GM21367 (cell line): ENCODE results near the gene CTNND1.
A peak's percentile ranks its signal among the peaks of the same experiment; 100 is the strongest.
"Not testable (repeated sequence)": the region's sequence is repeated elsewhere in the genome, so short reads cannot be mapped to it uniquely, and the experiment has no call there.

Experiments
- ATAC-seq: cut with Tn5 transposase; IDR thresholded peaks from one replicate; pipeline ENCODE4 v1.9.1; 2021; ENCODE audit not compliant: unreplicated experiment

Gene CTNND1, protein sequence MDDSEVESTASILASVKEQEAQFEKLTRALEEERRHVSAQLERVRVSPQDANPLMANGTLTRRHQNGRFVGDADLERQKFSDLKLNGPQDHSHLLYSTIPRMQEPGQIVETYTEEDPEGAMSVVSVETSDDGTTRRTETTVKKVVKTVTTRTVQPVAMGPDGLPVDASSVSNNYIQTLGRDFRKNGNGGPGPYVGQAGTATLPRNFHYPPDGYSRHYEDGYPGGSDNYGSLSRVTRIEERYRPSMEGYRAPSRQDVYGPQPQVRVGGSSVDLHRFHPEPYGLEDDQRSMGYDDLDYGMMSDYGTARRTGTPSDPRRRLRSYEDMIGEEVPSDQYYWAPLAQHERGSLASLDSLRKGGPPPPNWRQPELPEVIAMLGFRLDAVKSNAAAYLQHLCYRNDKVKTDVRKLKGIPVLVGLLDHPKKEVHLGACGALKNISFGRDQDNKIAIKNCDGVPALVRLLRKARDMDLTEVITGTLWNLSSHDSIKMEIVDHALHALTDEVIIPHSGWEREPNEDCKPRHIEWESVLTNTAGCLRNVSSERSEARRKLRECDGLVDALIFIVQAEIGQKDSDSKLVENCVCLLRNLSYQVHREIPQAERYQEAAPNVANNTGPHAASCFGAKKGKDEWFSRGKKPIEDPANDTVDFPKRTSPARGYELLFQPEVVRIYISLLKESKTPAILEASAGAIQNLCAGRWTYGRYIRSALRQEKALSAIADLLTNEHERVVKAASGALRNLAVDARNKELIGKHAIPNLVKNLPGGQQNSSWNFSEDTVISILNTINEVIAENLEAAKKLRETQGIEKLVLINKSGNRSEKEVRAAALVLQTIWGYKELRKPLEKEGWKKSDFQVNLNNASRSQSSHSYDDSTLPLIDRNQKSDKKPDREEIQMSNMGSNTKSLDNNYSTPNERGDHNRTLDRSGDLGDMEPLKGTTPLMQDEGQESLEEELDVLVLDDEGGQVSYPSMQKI

DNA sequence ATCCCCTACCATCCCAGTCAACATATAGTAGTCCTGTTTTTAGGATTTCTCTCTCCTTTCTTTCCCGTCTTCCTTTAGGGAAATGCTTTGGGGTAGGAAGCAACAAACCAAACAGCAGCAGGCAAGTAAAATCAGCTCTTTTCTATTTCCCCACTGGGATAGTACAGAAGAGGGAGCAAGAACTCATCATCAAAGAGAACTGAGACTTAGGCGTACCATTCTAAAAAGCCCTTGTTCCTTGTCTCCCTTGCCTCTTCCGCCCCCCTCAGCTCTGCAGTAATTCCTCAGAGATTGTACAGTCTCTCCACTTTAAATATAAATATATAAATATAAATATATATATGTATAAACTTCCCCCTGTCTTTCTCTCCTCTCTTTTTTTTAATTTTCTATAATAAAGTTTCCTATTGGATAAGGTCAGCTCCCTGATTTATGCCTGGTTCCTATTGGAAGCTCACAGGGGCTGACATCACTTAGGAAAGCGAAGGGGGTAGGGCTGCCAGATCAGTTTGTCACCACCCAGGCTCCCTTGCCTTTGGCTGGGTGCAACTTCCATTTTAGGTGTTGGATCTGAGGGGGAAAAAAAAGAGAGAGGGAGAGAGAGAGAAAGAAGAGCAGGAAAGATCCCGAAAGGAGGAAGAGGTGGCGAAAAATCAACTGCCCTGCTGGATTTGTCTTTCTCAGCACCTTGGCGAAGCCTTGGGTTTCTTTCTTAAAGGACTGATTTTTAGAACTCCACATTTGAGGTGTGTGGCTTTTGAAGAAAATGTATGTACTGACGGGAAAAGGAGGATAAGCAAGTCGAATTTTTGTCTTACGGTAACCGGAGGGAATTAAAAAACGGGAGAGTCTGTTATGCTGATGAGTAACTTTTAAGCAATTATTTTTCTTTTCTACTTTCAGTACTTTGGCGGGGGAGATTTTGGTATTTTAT, at the start of gene CTNND1:
TSS of gene CTNND1 (plus strand) at position 502 of the 934 bp plus-strand sequence. CDS start 29,677 bp downstream, outside the sequence.
- ATAC-seq, result peak; percentile 90

DNA sequence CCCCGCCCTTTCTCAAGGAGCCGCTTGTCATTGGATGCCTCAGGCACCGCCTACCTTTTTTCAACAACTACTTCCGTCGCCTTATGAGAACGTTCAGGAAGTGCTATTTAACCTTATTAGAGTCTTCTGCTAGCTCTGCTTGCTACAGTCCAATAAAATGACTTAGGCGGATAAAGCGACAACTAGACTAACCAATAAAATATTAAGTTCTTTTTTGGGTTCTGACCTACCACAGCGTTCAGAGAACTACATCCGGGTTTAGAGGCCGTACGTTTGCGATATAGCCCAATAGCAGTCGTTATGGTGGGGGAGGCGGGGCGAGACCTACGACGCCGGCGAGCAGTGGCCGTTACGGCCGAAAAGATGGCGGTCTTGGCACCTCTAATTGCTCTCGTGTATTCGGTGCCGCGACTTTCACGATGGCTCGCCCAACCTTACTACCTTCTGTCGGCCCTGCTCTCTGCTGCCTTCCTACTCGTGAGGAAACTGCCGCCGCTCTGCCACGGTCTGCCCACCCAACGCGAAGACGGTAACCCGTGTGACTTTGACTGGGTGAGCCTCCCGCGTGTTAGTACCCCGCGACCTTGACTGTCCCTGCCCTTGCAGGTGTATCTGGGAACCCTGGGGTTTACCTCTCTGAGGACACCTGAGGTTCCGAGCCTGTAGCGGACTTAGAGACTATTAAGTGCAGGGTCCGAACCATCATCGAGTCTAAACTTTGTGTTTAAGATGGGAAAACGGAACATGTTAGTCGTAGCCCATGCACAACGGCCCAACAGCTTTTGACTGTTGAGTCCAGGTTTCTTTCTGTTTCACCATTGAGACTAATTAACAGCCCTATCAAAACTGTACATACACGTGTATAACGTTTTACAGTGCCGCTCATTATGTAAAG, 49.1 kb upstream of the CTNND1 start, which contains the start of gene TMX2:
TSS of gene TMX2 (plus strand) at position 338 of the 895 bp plus-strand sequence. CDS start at position 364, 26 bp downstream.
- ATAC-seq, result peak; percentile 92

DNA sequence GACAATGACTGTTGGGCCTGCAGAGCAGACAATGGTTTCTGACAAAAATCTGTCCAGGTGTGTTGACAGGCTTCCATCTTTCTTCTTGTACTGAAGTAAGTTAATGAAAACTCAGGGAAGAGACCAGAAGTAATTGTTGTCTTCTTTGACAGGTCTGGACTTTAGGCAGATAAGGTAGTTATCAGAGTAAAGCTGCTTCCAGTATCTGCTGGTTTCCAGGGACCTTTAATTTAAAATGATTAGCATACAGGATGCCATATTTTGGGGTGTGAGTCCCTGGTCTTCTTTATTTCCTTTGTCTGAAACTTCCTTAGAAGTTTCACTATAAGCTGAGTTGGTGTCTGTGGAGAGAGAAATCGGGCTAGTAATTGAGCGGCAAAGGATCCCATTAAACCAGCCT, 47.8 kb upstream of the CTNND1 start:
- no peak for ATAC-seq

DNA sequence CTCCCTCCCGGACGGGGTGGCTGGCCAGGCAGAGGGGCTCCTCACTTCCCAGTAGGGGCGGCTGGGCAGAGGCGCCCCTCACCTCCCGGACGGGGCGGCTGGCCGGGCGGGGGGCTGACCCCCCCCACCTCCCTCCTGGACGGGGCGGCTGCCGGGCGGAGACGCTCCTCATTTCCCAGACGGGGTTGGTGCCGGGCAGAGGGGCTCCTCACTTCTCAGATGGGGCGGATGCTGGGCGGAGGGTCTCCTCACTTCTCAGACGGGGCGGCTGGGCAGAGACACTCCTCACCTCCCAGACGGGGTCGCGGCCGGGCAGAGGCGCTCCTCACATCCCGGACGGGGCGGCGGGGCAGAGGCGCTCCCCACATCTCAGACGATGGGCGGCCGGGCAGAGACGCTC, 44.9 kb upstream of the CTNND1 start:
- not testable (repeated sequence) for ATAC-seq

DNA sequence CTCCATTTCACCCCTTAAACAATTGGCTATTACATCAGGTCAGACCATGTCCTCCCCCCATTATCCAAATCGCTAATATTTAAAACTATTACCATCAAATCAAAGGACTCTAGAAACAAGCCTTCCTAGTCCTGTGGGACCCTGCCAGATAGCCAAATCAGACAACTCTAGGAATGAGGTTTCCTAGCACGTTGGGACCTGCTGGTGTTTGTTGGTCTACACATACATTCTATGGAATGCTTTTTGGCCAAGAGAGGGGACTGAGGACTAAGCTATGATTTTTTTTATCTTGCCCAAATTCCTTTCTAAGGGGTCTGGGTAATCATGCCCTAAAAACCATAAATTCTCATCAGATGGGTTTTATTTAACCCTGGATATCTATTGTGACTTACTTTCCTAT, 34.4 kb upstream of the CTNND1 start:
- ATAC-seq, result no peak

DNA sequence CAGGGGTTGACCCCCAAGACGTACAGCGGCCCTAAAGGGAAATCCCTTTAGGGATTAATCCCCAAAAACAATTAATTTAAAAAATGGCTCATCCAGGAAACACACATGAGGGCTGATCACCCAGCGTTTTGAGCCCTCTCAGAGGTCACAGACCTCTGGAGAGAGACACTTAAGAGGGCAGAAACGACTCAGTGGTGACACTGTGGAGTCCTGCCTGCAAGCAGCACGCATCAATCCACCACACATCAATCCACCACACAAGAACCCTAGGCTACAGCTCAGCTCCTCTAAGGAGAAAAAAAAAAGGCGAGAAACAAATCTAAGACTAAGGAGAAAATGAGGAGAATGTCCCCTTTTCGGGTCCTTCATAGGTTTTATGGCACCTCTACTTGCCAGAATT, 32.8 kb upstream of the CTNND1 start:
- ATAC-seq, result no peak

DNA sequence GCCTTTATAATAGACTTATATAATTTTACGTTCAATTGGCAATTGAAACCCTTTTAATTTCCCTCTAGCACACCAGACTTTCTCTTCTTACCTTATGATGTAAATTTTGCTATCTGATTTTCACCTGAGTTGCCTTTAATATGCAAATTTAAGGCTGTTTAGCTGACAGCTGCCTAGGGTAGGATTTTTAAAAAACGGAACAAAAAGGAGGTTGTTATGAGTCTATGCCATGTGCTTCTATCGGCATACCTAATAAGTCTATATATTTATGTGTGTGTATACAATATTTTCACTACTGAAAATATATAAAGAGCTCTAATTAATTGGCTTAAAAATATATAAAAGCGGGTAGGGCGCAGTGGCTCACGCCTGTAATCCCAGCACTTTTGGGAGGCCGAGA, 32.1 kb upstream of the CTNND1 start:
- no peak for ATAC-seq

DNA sequence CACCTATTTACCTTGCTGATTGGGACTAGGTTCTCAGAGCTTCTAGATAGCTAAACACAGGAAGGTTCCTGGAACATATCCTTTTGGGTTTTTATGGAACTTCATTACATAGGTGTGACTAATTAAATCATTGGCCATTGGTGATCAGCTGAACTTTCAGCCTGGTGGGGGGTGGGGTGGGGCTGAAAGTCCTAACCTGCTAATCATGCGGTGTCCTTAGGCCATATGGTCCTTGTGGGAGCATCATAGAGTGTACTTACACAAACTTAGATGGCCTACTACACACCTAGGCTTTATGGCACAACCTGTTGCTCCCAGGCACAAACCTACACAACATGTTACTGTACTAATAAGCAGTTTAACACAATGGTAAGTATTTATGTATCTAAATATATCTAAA, 28.9 kb upstream of the CTNND1 start:
- ATAC-seq, result no peak

DNA sequence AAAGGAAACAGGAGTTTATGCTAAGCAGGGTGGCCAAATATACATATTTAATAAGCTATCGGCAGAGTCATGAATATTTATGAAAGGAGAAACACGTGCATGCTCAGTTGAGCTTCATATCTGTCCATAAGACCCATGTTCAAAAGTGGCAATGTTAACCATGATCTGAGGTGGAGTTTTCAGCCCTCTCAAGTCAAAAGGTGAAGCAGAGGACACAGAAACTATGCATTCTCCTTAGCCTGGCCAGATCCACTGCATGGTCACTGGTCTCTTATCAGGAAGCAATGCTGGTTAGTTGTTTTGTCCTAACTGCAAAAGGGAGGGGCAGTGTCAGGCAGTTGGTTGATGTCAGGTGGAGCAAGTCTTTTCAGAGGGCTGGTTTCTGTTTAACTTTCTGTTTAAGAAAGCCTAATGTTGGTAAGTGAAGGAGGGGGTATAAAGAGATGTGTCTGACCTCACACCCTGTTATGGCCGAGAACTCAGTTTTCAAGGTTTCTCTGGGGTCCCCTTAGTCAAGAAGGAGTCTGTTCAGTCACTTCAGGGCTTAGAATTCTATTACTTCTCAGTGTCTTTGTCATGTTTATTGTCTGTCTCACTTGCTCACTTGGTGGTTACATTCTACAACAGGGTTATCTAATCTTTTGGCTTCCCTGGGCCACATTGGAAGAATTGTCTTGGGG, 25.8 kb upstream of the CTNND1 start:
- no peak for ATAC-seq

DNA sequence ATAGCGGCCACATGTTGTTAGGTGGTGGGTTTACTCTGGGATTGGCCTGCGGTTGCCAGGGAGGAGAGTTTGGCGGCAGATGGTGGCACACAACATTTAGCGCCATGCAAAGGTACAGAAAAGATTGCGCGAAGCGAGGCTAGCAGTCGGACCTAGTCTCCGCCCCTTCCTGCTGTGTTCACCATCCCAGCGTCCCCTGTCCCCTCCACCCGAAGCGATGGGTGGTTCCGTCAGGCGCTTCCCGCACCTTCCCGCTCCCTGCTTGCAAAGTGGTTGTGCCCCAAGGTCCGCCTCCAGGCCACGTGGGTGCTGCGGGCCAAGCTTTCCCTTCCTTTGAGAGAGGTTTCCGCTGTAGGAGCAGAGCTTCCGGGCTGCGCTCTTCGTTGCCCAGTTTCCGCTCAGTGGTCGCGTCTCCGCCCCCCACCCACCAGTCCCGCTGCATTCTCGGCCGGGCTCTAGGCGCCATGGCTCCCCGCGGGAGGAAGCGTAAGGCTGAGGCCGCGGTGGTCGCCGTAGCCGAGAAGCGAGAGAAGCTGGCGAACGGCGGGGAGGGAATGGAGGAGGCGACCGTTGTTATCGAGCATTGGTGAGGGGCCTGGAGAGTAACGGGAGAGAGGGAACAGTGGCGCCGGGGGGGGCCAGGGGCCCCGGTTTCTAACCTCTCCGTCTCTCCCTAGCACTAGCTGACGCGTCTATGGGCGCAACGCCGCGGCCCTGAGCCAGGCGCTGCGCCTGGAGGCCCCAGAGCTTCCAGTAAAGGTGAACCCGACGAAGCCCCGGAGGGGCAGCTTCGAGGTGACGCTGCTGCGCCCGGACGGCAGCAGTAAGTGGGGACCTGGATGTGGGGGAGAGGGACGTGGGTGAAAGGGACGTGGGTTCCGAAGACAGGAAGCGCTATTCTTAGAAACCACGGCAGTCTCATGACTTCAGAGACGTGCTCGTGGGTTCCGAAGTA, 20.2 kb upstream of the CTNND1 start, which contains the start of gene SELENOH:
TSS of gene SELENOH (plus strand) at position 360 of the 955 bp plus-strand sequence. CDS start at position 465, 105 bp downstream.
- peak; percentile 87 for ATAC-seq

DNA sequence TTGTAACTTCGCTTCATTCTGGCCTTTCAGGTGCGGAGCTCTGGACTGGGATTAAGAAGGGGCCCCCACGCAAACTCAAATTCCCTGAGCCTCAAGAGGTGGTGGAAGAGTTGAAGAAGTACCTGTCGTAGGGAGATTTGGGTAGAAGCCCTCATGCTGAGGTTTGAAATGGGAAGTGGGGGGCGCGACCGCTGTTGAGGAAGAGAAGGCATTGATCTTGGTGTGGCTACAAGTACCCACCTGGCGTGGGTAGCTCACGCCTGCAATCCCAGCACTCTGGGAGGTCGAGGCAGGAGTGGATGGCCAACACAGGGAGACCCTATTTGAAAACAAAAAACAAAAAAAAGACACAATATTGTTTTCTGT, 19.5 kb upstream of the CTNND1 start:
- ATAC-seq, result no peak

DNA sequence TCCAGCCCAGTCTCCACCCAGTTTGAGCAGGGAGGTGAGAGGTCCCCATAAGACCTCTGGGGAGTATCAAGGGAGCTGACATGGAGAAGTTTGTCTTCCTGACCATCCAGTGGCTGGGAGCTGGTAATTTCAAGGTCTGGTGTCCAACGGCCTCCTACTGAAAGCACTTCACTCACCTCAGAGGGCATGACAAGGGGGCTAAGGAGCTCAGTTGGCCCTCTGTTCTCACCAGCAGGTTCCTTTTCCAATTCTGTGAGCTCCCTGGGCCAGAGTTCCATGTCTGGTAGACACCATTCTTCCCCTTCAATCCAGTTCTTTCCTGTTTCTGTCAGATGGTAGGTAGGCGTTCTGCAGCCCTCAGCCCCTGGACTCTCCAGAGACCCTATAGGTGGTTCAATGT, 17.2 kb upstream of the CTNND1 start:
- ATAC-seq, result no peak

DNA sequence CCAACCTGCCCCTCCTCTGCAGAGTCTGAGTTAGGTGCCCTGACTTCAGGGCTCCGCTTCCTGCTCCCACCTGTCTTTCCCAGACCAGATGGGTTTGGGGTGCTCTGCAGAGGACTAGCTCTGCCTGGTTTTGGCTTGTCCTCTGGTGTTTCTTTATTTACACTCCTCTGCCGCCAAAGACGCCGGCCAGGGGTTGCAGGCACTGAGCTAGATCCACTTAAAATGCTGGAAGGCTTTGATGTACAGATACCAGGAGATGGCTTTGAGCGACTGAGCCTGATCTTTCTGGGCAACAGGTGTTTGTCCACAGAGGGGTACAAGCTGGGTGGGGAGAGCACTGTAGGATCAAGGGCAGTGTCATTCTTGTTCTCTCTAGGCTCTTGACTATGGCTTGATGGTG, 16.4 kb upstream of the CTNND1 start:
- ATAC-seq, result no peak

DNA sequence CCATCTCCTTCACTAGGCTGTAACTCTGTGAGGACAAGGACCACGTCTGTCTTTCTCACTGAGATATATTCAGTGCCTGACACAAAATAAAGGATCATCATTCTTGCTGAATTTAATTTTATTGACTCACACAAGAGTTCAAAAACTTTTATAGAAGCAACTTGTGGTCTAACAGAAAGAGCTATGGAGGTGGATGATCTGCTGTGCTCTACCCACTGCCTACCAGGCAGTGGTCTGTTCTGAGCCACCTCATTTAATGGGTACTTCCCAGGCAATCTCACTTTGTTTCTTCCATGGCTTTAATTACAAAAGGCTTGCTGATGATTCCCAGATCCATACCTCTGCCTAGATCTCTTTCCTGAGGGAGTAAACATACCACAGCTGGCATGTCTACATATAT, 14.7 kb upstream of the CTNND1 start:
- no peak for ATAC-seq

DNA sequence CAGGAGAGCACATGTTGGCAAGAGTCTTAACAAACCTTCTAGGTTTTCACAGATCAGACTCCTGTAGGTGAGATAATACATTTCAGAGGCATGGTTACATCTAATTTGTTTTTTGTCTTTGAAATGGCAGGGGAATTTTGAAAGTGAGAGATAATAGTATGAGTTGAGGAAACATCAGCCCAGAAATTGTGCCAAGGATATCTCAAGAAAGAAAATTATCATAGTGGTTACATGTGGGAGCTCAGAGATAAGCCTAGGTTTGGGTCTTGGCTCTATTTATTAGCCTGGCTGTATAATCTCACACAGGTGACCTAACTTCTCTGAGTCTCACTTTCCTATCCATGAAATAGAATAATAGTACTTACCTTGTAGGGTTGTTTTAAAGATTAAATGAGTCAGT, 10.4 kb upstream of the CTNND1 start:
- ATAC-seq, result no peak

DNA sequence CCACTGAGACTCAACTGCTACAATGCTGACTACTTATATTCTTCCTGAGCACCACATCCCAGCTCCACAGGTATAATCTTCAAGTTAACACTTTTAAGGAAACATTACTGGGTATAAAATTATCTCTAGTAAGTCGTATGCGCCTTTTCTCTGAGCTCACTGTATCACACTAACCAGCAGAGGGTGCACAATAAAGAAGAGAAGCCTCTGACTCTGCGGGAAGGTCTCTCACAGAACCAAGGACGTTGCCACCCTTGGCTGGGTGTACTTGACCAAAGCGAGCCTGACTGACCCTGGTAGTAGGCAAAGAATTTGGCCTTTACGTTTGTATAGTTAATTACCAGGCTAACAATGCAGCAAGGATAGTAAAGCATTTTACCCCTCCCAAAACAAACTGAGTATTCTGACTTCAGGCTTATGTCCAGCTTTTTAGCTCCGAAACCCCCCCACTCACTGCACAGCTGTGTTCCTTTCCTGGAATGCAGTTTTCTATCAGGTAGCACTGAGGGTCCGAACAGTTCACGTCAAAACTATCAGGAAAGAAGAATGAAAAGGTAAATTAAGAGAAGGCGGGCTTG, 9.8 kb upstream of the CTNND1 start, which contains the start of gene BTBD18:
TSS of gene BTBD18 (minus strand) at position 144 of the 578 bp plus-strand sequence. CDS start 631 bp downstream, outside the sequence.
- no peak for ATAC-seq

DNA sequence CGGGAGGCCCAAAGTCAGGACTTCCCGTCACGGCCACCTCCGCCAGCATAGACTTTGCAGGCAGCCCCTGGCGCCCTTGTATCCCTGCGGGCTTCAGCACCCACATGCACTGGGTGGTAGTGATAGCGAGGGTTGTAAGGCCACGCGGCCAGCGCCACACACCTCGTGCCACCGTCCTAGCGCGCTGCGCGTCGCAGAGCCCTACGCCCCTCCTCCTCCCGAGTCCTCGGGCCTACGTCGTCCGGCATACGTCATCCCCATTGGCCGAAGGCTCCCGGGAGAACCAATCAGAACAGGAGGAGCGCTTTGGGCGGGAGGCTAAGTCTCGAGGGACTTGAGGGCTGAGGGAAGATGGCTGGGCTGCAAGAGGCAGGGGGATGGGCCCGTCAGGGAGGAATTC, 8.6 kb upstream of the CTNND1 start:
- no peak for ATAC-seq
